Measurements from ENCODE around the gene COL28A1.
"Not testable (repeated sequence)": the region's sequence is repeated elsewhere in the genome, so short reads cannot be mapped to it uniquely, and the experiment has no call there.

The COL28A1 gene

GRCh38 chr7:7519528-7519927 is 16.1 kb downstream of the COL28A1 start:
- DNase-seq (ENCODE audit: low spot score) (peak; percentile 48), FAIRE-seq (peak; percentile 88)

- FAIRE-seq (no peak), DNase-seq (ENCODE audit: low spot score) (peak; percentile 16)
These were observed 16.6 kb downstream of the COL28A1 start for GRCh38 chr7:7519056-7519455.

- DNase-seq (ENCODE audit: low spot score) (no peak), FAIRE-seq (no peak)
These were observed 17.9 kb downstream of the COL28A1 start for GRCh38 chr7:7517754-7518153.

GRCh38 chr7:7516662-7517061 is 19.0 kb downstream of the COL28A1 start:
- FAIRE-seq = peak; percentile 58

GRCh38 chr7:7516156-7516555 is 19.5 kb downstream of the COL28A1 start:
- FAIRE-seq (no peak), DNase-seq (ENCODE audit: low spot score) (no peak)

More at GRCh38 chr7:7516662-7517061, 19.0 kb downstream of the COL28A1 start:
- DNase-seq (ENCODE audit: low spot score) = no peak

- FAIRE-seq (no peak), DNase-seq (ENCODE audit: low spot score) (no peak)
These were observed 22.6 kb downstream of the COL28A1 start for GRCh38 chr7:7512861-7513597.

- no peak for FAIRE-seq
- DNase-seq (ENCODE audit: low spot score) = no peak
These were observed 24.9 kb downstream of the COL28A1 start for GRCh38 chr7:7510794-7511193.

- FAIRE-seq (no peak), DNase-seq (ENCODE audit: low spot score) (no peak)
These were observed 29.8 kb downstream of the COL28A1 start for GRCh38 chr7:7505915-7506314.

GRCh38 chr7:7504910-7505704 is 30.6 kb downstream of the COL28A1 start:
- DNase-seq (ENCODE audit: low spot score) (no peak), FAIRE-seq (no peak)

- no peak for DNase-seq (ENCODE audit: low spot score)
- no peak for FAIRE-seq
These were observed 35.8 kb downstream of the COL28A1 start for GRCh38 chr7:7499892-7500291.

GRCh38 chr7:7498856-7499255 is 36.8 kb downstream of the COL28A1 start:
- DNase-seq (ENCODE audit: low spot score) (no peak), FAIRE-seq (no peak)

GRCh38 chr7:7496311-7496710 is 39.4 kb downstream of the COL28A1 start:
- FAIRE-seq = no peak
- no peak for DNase-seq (ENCODE audit: low spot score)

GRCh38 chr7:7495171-7495570 is 40.5 kb downstream of the COL28A1 start:
- FAIRE-seq (no peak), DNase-seq (ENCODE audit: low spot score) (no peak)

GRCh38 chr7:7491044-7491443 is 44.6 kb downstream of the COL28A1 start:
- DNase-seq (ENCODE audit: low spot score) (no peak), FAIRE-seq (no peak)

GRCh38 chr7:7490003-7490402 is 45.7 kb downstream of the COL28A1 start:
- FAIRE-seq (no peak), DNase-seq (ENCODE audit: low spot score) (no peak)

GRCh38 chr7:7489546-7489945 is 46.1 kb downstream of the COL28A1 start:
- FAIRE-seq (no peak), DNase-seq (ENCODE audit: low spot score) (no peak)

- no peak for DNase-seq (ENCODE audit: low spot score)
- FAIRE-seq = no peak
These were observed 49.3 kb downstream of the COL28A1 start for GRCh38 chr7:7486362-7486761.

- DNase-seq (ENCODE audit: low spot score) (no peak), FAIRE-seq (no peak)
These were observed 51.6 kb downstream of the COL28A1 start for GRCh38 chr7:7484072-7484471.

GRCh38 chr7:7481802-7482201 is 53.9 kb downstream of the COL28A1 start:
- FAIRE-seq = no peak
- no peak for DNase-seq (ENCODE audit: low spot score)

GRCh38 chr7:7479275-7479805 is 56.3 kb downstream of the COL28A1 start:
- no peak for DNase-seq (ENCODE audit: low spot score)
- FAIRE-seq = no peak

- no peak for DNase-seq (ENCODE audit: low spot score)
- FAIRE-seq = no peak
These were observed 57.1 kb downstream of the COL28A1 start for GRCh38 chr7:7478569-7478968.

GRCh38 chr7:7477641-7478040 is 58.0 kb downstream of the COL28A1 start:
- not testable (repeated sequence) for DNase-seq (ENCODE audit: low spot score); FAIRE-seq
